NB4 (cell line): ENCODE measurements around the gene CCDC92.

Experiments used
- DNase-seq: peaks from one replicate; pipeline ENCODE4 v3.0.0; 2010; ENCODE audit warnings: low read depth
- H3K4me3 ChIP-seq: one replicate; pipeline ENCODE4 v1.5.1; 2011; ENCODE audit warnings: mild to moderate bottlenecking, low read depth, low read length, moderate library complexity
- CTCF ChIP-seq: IDR thresholded peaks from one replicate; pipeline ENCODE4 v1.5.1; 2012; ENCODE audit warnings: low read depth, low read length
- MAX ChIP-seq: IDR thresholded peaks from 2 replicates; pipeline ENCODE4 v1.6.1; 2011; ENCODE audit warnings: low read depth, low read length
- MYC ChIP-seq: IDR thresholded peaks from 2 replicates; pipeline ENCODE4 v1.6.1; 2011; ENCODE audit warnings: low read depth, low read length
- POLR2A ChIP-seq: IDR thresholded peaks from 2 replicates; pipeline ENCODE4 v1.6.1; 2011; ENCODE audit warnings: mild to moderate bottlenecking; ENCODE audit not compliant: insufficient read length; ENCODE audit errors: extremely low read depth

Gene CCDC92

GRCh38 chr12:123936956-123937706 lies 35.5 kb downstream of the CCDC92 start:
- TF ChIP-seq CTCF (no peak), MYC (no peak), POLR2A (no peak), MAX (no peak)
- H3K4me3 ChIP-seq: no peak overlapping the region
- DNase-seq: no peak

GRCh38 chr12:123936471-123936870 lies 36.2 kb downstream of the CCDC92 start:
- TF ChIP-seq MYC (no peak), POLR2A (no peak), MAX (no peak), CTCF (no peak)
- no peak overlapping the region for H3K4me3 ChIP-seq
- DNase-seq: no peak

- no peak overlapping the region for H3K4me3 ChIP-seq
- TF ChIP-seq MAX (no peak), POLR2A (no peak), MYC (no peak)
- DNase-seq: no peak
These were observed 36.7 kb downstream of the CCDC92 start for GRCh38 chr12:123935956-123936355.

- DNase-seq: peak; percentile 94
- H3K4me3 ChIP-seq: no peak overlapping the region
- no peak for TF ChIP-seq POLR2A
- peak; percentile 83 for TF ChIP-seq MAX
- TF ChIP-seq MYC: peak; percentile 88
- TF ChIP-seq CTCF: no peak
These were observed 37.8 kb downstream of the CCDC92 start for GRCh38 chr12:123934829-123935228.

- TF ChIP-seq POLR2A (no peak), CTCF (no peak)
- H3K4me3 ChIP-seq: no peak overlapping the region
These were observed 38.5 kb downstream of the CCDC92 start for GRCh38 chr12:123934016-123934620.

GRCh38 chr12:123933214-123933613 lies 39.4 kb downstream of the CCDC92 start:
- TF ChIP-seq CTCF (no peak), MAX (no peak), POLR2A (no peak), MYC (no peak)
- DNase-seq: no peak
- no peak overlapping the region for H3K4me3 ChIP-seq

More at GRCh38 chr12:123934016-123934620, 38.5 kb downstream of the CCDC92 start:
- peak; percentile 54 for DNase-seq
